COLO668 (cell line): ENCODE measurements around the gene ANKRD65.

Experiments
- DNase-seq: peaks from one replicate; lab custom pipeline; 2025; ENCODE audit not compliant: unreplicated experiment; lab: John Stamatoyannopoulos, UW

Gene ANKRD65

DNA sequence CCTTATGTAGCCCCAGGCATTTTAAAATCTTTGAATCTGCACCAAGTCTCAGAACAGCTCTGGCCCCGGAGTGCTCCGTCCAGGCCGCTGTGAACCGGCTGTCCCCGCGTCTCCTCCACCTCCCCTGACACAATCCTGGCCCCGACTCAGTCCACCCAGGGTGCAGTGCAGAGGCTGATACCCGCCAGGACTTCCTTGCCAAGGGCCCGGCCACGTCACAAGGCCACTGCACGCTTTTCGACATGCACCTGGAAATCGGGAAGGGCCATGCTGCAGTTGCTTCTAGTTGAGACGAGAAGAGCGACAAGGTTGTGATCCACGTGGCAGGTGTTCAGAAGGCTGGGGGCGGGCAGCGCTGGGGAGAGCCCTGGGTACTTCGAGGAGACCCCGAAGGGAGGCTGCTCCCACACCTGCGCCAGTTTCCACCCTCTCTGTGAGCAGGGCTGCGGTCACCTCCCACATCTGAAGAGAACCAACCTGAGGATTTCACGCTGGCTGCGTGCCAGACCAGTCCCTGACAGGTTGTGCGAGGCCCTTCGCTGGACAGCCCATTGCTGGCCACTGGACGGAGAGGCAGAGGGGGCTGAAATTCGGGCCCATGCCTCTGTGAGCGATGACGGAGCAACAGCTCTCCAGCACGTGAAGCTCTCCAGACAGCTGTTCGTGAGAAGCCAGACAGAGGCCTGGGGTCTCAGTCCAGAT lies 21.1 kb upstream of the ANKRD65 start:
- no peak for DNase-seq

DNA sequence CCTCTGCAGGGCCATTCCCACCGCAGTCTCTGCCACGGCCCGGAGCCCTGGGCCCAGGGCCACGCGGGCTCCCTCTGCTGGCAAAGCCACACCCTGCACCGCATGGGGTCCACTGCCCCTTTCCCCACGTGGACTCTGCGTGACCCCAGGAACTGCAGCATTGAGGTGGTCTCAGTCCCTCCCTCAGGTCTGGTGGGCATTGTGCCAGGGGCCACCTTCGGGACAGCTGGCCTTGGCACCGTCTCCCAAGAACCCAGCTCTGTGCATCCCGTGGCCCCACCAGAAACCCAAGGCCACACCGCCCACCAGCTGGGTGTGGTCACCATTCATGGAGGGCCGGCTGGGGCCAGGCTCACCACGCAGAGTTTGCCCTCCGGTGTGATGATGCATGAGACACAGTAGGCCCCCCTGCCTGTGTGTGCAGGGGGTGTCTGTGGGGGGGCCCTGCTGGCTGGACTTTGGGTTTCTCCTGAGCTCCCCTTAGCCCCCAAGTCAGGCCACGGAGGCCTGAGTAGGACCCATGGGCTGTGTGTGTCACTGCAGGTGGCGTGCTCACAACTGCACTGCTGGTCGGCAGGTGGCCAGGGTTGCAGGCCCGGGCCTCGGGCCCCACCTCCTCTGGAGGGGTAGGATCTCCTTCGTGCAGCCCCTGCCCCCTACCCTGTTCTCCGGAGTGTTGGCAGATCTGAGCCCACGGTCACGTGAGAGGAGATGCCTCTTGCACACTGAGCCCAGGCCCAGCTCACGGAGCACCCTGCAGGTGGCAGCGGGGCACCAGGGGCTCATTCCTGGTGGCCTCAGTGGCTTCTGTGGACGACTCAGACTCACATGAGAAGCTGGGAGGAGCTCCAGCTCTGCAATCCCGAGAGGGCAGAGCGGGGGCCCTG lies 20.2 kb upstream of the ANKRD65 start:
- peak; percentile 81 for DNase-seq

DNA sequence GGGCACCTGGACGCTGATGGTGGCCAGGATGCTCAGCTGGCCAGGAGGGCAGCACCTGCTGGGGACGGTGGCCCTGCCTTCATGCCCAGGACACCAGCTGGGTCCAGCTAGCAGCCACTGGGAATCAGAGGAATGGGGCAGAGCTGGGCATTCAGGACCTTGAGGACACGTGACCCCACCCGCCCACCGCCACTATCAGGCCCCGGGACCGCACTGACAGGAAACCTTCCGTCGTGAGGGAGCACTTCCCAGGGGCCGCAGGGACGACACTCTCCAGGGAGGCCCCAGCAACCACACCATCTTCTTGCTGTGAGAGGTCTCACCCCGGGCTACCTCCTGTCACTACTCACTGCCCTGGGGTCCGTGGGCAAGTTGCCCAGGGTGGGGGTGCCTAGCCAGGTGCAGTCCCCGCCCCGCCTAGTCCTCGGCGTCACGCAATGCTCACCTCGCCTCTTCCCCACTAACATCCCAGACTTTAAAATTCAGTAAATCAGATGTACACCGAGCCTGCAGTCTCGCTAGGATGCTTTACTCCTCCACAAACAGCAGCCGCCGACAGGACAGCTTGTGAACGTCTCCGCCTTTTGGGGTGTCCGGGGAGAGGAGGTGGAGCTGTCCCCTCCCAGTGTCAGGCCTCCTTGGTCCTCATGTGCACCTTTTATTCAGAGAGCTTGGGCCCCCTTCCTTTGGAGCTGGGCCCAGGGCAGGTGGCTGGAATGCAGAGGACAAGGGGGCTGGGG lies 19.4 kb upstream of the ANKRD65 start:
- DNase-seq, result no peak

DNA sequence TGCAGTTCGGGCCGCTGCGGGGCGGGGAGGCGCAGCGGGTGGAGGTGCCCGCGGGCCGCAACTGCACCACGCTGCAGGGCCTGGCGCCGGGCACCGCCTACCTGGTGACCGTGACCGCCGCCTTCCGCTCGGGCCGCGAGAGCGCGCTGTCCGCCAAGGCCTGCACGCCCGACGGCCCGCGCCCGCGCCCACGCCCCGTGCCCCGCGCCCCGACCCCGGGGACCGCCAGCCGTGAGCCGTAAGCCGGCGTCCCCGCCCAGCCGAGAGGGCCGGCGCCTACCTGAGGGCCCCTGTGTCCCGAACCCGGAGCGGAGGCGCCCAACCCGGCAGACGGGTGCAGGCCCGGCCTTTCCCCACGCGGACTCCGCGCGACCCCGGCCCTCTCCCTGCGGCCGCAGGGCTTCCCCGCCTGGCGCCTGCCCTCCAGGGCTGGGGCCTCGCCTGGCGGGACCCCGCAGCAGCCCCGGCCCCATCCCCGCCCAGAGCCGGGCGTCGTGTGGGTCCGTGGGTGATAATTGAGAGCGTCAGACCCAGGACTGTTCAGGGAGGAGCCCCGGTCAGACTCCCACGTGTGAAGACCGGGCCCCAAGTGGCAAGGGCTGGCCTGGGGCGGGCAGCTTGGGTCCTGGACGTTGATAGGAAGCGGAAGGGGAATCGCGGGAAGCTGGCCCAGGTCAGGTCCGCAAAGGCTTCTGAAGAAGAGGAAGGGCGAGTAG lies 18.6 kb upstream of the ANKRD65 start:
- DNase-seq, result no peak

DNA sequence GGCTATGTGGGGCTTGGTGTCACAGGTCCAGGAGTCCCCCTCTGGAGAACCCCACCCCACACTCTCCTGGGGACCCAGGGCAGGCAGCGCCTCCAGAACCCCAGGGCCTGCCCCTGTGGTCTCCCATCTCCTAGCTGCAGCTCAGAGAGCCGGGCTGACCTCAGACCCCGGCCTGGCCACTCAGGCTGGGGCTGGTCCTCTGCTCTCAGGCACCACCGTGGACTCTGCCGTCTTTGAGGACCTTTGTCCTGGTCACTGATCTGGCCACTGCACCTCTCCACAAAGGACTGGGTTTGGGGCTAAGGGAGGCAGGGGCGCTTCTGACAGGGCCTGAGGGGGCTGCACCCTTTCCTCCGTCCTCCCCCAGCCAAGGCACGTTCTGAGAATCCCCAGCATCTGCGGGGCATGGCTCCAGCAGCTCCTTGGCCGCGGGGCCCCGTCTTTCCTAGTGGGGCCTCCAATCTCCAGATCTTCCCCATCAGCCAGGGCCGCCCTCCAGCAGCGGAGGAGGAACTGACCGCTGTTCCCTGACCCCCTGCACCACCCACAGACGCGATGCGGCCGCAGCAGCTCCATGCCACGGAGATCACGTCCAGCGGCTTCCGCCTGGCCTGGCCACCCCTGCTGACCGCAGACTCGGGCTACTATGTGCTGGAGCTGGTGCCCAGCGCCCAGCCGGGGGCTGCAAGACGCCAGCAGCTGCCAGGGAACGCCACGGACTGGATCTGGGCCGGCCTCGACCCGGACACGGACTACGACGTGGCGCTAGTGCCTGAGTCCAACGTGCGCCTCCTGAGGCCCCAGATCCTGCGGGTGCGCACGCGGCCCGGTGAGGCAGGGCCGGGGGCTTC lies 17.7 kb upstream of the ANKRD65 start:
- no peak for DNase-seq

DNA sequence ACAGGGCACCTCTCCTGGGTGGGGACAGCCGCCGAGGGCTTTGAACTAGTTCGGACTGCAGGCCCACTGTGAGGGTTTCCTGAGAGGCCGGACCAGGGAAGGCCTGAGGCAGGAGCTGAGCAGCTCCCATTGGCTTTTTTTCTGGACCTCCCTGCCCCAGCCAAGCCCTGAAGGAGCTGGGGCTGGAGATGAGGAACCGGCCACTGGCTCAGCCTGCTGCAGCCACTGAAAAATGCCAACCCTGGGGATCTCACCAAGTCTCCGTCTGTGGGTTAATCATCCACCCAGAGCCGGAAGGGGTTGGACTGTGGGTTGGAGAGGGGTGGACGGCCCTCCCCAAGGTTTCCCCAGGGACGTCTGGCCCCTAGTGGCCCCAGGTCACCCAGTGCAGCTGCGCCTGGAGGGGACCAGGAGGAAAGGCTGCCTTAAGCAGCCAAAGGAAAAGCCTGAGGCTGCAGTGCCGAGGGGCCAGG lies 16.9 kb upstream of the ANKRD65 start:
- DNase-seq, result peak; percentile 95

DNA sequence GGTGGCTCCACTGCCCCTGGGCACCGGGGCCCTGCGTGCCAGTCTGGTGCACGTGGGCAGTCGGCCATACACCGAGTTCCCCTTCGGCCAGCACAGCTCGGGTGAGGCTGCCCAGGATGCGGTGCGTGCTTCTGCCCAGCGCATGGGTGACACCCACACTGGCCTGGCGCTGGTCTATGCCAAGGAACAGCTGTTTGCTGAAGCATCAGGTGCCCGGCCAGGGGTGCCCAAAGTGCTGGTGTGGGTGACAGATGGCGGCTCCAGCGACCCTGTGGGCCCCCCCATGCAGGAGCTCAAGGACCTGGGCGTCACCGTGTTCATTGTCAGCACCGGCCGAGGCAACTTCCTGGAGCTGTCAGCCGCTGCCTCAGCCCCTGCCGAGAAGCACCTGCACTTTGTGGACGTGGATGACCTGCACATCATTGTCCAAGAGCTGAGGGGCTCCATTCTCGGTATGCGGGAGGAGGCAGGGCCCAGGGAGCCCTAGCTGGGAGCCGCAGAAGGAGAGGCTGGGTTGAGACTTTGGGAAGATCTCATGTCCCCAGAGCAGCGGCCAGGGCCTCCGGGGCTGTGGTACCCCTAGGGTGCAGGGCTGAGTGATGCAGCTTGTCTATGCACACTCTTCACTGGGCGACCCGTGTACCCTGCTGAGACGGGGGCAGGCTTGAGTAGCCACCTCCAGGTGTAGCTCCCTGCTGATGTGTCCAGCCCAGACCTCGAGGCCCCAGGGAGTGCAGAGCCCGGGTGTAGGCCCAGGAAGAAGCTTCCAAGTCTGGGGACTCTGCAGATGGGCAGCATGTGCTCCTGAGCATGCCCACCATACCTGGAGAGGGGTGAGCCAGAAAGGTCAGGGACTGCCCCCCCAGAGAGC lies 16.2 kb upstream of the ANKRD65 start:
- peak; percentile 79 for DNase-seq

DNA sequence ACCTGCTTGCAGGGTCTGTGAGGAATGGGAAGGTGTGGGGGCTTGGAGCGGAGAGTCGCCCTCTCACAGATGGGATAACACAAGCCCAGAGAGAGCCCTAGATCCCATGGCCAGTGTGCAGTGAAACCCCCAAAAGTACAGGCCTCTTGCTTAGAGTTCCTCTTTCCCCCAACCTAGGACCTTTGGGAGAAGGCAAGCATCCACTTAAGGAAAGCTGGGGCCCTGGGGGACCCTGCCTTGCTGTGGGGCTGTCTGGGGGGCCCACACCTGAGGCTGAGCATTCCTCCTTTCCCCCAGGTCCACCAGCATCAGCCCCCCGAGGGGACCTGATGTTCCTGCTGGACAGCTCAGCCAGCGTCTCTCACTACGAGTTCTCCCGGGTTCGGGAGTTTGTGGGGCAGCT lies 15.6 kb upstream of the ANKRD65 start:
- DNase-seq, result no peak

DNA sequence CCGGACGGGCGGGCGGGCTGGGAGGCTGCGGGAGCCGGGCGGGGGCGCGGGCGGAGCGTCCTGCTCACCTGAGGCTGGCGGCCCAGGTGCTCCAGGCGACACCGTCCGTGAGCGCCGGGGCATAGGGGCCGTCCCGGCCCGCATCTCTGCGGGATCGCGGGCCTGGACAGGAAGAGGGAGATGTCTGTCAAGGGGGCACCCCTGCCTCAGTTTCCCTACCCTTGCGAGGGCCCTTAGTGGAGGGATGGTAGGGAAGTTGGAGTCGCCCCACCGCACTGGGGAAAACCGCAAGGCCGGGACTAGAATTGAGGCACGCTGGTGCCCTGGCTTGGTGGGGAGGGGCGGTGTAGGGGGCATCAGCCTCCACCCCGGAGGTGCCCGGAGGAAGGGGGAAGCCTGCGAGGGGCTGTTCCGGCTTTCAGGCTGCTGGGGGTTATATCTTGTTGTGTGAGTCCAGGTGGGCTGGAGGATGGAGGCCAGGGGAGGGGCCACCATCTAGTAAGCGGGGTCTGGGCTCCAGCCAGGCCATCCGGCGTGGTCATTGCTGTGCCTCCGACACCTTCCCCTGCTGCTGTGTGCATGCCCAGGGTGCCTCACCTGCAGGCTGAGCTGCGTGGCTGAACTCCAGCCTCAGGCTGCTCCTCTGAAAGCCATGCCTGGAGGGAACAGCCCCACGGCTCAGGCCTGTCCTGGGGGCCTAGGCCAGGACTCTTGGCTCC lies 15.0 kb upstream of the ANKRD65 start:
- peak; percentile 67 for DNase-seq

DNA sequence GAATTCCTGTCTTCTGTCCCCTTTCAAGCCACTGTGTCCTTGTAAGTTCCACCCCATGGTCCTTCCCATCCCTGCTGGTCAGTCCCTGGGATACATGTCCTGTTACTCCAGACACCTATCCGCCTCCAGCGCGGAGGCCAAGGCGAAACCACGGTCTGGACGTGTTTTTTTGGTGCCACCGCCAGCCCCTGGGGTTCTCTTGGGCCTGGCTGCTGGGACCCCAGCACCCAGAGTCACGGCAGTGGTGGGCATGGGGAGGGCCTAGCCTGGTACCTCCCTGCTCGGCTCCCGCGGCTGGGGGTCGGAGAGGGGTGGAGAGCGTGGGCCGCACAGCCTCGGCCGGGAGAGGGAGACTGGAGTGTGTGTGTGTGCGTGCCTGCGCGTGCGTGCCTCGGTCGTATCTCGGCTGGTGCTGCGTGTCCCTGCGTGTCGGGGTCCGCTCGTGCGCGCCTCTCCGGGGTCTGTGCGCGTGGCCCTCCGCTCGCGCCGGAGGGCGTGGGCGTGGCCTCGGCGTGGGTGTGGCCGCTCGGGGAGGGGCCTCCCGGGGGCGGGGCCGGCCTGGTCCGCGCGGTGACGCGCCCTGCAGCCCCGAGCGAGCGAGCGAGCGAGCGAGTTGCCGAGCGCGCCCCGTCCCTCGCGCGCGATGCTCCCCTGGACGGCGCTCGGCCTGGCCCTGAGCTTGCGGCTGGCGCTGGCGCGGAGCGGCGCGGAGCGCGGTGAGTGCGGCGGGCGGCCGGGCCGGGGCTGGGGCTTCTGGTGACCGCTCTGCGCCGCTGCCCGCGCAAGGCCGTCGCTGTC lies 14.2 kb upstream of the ANKRD65 start, which contains the start of gene VWA1:
VWA1 (plus strand) TSS at position 585 of the 798 bp plus-strand sequence; CDS start at position 644, 59 bp downstream.
- DNase-seq, result peak; percentile 97

DNA sequence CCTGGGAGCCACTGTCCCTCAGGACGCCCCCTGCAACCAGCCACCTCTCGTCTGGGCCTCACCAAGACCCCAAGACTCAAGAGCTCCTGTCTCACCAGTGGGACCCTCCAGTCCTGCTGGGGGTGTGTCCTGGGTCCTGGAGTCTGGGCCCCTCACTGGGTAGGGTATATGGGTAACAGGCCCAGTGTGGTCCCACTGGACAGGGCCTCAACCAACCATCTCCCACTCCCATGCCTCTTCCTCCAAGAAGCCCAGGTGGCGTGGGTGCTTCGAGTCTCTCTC lies 13.7 kb upstream of the ANKRD65 start:
- DNase-seq, result no peak

DNA sequence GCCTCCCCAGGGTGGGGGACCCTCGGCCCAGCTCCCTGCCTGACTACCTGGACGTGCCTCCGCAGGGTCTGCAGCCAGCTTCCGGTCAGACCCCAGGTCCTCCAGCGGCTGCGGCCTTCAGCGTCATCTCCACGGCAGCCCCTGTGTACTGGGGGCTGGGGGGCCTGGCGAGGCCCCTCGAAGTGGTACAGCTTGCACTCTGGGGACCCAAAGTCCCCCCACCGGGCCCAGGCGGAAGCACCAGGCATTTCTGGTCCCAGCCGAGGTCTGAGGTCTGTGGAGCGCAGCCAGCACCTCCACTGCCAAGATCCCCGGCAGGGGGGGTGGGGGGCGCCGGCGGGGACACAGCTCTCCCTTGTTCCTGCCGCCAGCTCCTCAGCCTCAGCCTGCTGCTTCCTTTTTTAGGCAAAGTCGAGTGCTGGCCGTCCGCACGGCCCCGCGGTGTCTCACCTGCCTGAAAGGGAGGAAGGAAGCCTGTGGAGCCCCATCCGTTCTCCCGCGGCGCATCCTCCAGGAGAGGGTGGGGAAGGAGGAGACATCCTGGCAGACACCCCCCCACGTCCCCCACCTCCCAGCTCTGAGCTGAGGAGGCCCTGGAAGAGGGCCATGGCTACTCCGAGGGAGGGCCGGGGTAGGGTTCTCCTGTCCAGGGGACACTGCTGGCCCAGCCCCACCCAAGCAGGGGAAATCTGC lies 13.2 kb upstream of the ANKRD65 start:
- DNase-seq, result peak; percentile 71

DNA sequence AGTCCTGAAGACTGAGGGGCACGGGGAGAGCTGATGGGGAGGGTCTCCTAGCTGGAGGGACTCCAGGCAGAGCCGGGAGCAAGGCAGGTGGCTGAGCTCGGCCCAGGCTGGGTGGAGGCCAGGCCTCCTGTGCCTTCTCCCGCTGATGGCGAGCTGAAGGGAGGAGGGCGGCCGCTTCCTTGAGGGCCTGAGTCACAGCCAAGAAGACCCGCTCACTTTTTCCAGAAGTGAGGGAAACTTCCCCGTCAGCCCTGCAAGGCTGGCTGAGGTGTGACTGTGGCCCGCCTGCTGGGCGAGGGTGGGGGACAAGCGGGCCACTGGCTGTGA lies 12.7 kb upstream of the ANKRD65 start:
- peak; percentile 73 for DNase-seq

DNA sequence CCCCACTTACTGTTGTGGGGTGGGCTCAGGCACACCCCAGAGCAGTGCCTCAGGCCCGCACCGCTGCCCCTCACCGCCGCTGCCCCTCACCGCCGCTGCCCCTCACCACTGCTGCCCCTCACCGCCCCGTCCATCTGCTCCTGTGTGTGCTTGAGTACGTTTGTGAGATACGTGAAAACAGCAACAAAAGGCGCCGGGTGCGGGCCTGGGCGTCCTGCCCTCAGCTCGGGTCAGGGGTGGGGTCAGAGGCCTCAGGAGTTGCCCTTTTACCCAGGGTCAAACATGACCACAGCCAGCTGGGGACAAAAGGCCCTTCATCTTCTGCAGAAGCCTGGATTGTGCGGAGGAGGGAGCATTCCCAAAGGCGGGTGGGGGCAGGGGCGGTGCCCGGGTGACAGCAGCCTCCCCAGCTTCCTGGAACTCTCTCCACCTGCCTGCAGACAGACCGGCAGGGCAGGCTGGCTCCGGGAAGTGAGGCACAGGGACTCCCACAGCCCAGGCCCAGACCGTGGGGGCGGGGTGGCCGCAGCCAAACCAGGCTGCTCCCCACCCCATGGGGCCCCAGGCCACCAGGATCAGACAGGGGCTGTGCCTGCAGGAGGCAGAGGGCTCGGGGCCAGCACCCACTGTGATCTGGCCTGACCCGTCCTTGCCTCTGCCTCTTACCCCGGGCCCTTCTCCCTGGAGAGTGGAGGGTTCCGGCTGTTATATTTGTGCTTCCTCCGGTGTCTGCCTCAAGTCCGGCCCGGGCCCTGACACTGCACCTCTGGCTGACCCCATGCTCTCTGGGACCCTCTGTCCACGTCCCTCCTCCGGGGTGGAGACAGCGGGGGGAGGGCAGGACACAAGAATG lies 12.1 kb upstream of the ANKRD65 start:
- DNase-seq, result peak; percentile 99

DNA sequence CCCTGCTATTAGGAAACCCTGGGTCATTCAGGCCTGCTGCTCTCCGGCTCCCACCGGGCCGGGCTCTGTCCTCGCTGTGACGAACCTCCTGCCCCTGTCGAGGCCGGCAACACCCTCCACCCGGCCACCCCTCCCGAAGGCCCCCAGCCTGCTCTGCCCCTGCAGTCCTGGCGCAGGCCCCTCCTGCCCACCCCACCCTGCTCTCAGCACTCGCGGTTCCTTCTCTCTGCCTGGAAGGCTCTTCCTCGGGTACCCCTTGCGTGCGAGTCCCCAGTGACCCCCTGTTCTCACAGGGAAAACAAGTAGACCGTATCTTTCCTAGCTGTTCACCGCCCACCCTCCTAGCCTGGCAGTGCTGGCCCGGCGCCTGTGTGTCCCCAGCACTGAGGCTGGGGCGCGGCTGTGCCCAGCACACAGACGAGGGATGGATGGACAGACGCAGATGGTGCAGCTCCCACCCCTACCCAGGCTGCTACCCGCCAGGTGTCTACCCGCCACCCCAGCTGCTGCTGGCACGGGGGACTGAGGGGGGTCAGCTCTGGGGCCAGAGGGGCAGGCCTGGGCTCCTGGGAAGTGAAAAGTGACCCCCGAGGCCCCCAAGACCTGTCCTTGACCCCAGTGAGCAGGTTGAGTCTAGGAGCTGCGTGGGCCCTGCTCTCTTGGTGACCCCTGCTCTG lies 11.3 kb upstream of the ANKRD65 start:
- peak; percentile 72 for DNase-seq

DNA sequence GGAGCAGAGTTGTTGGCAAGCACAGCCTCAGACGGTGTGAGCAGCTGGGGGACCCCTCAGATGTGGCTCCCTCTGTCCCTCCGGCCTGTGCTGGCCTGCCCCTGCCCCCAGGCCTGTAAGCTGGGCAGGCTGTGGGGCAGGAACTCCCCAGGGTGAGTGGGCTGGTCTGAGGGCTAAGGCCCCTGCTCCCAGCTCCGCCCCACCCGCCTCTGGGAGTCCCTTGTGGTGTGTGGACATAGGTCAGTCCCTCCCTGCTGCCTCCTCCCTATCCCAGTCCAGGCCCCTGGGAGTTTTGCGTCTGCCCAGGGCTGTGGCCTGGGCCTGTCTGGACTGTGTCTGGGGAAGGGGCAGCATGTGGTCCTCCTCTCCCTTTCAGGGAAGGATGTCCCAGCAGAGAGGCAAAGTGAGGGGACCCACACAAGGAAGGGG lies 10.8 kb upstream of the ANKRD65 start:
- DNase-seq, result peak; percentile 54
